NCI-H82 (cell line): ENCODE measurements around the gene EYS.
A peak's percentile ranks its signal among the peaks of the same experiment; 100 is the strongest.
"Not testable (repeated sequence)": the region's sequence is repeated elsewhere in the genome, so short reads cannot be mapped to it uniquely, and the experiment has no call there.

ENCODE experiments used
- DNase-seq: peaks from one replicate; lab custom pipeline; 2025; lab: John Stamatoyannopoulos, UW

The EYS gene

GRCh38 chr6:64476935-64477334, 1230.1 kb downstream of the EYS start:
- no peak for DNase-seq

GRCh38 chr6:64469405-64469804, 1237.6 kb downstream of the EYS start:
- not testable (repeated sequence) for DNase-seq

- DNase-seq = no peak
These were observed 1239.4 kb downstream of the EYS start for GRCh38 chr6:64467656-64468055.

- no peak for DNase-seq
These were observed 1247.5 kb downstream of the EYS start for GRCh38 chr6:64459411-64459944.

- not testable (repeated sequence) for DNase-seq
These were observed 1258.9 kb downstream of the EYS start for GRCh38 chr6:64448101-64448500.

GRCh38 chr6:64445038-64445437, 1262.0 kb downstream of the EYS start:
- DNase-seq = no peak

- DNase-seq = no peak
These were observed 1267.8 kb downstream of the EYS start for GRCh38 chr6:64439274-64439673.

- no peak for DNase-seq
These were observed 1269.0 kb downstream of the EYS start for GRCh38 chr6:64437996-64438395.

- no peak for DNase-seq
These were observed 1277.1 kb downstream of the EYS start for GRCh38 chr6:64429926-64430325.

- no peak for DNase-seq
These were observed 1278.8 kb downstream of the EYS start for GRCh38 chr6:64428186-64428585.

- DNase-seq = no peak
These were observed 1291.1 kb downstream of the EYS start for GRCh38 chr6:64415926-64416325.

GRCh38 chr6:64411226-64411625, 1295.8 kb downstream of the EYS start:
- DNase-seq = no peak

GRCh38 chr6:64409948-64410347, 1297.1 kb downstream of the EYS start:
- DNase-seq = no peak

GRCh38 chr6:64404396-64404795, 1302.6 kb downstream of the EYS start:
- no peak for DNase-seq

- no peak for DNase-seq
These were observed 1323.7 kb downstream of the EYS start for GRCh38 chr6:64383277-64383676.

- no peak for DNase-seq
These were observed 1330.6 kb downstream of the EYS start for GRCh38 chr6:64376394-64376793.

- no peak for DNase-seq
These were observed 1349.6 kb downstream of the EYS start for GRCh38 chr6:64357430-64357829.

- no peak for DNase-seq
These were observed 1359.6 kb downstream of the EYS start for GRCh38 chr6:64347411-64347810.

- DNase-seq = no peak
These were observed 1371.8 kb downstream of the EYS start for GRCh38 chr6:64335195-64335594.

GRCh38 chr6:64334636-64335035, 1372.4 kb downstream of the EYS start:
- no peak for DNase-seq

GRCh38 chr6:64330694-64331307, 1376.2 kb downstream of the EYS start:
- peak; percentile 84 for DNase-seq

- DNase-seq = no peak
These were observed 1380.1 kb downstream of the EYS start for GRCh38 chr6:64326939-64327338.

GRCh38 chr6:64325093-64325492, 1381.9 kb downstream of the EYS start:
- DNase-seq = no peak

- DNase-seq = no peak
These were observed 1396.8 kb downstream of the EYS start for GRCh38 chr6:64310214-64310613.
